HT1080 (cell line): ENCODE data around the gene HSPA4. TPM values are rescaled to one million over a fixed set of nuclear protein-coding genes. Genes with fewer than 3 reads are reported as not detected.
"Not testable (repeated sequence)": the region's sequence is repeated elsewhere in the genome, so short reads cannot be mapped to it uniquely, and the experiment has no call there.

Experiments used
- DNase-seq: peaks from one replicate; pipeline ENCODE4 v3.0.0-alpha.2; 2015; ENCODE audit warnings: low read depth
- total RNA-seq: library from RNA; depleted of rRNA; stranded (reverse); fragments of >200 nt; shearing (Covaris generic); gene quantifications from 2 replicates; pipeline ENCODE4 v1.2.3, GENCODE V29; 2014

HSPA4 gene
- total RNA-seq, 1 experiment from 2014 or later = 161 TPM

DNA sequence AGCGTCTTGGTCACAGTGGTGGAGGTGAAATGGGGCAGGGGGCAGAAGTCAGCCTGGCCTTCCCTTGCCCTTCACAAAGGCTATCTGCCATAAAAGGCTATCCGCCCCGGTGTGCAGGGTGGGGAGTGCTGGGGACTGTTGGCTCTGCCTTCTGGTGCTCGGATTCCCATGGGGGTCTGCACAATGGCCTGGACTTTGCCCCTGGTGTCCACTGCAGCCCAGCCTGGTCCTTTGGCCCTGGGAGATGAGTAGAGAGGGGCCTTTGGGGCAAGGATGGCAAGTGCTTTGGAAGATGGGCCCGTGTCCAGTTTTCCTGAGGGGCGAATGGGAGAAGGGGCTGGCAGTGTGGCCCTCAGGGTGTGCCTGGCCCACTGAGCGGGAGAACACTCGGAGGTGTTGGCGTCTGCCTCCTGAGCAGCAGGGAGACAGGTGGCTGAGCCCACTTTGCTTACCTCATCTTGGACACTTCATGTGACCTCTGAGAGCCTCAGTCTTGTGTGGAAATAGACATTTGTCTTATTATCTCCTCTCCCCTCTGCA is 69.9 kb downstream of the HSPA4 start:
- no peak for DNase-seq

DNA sequence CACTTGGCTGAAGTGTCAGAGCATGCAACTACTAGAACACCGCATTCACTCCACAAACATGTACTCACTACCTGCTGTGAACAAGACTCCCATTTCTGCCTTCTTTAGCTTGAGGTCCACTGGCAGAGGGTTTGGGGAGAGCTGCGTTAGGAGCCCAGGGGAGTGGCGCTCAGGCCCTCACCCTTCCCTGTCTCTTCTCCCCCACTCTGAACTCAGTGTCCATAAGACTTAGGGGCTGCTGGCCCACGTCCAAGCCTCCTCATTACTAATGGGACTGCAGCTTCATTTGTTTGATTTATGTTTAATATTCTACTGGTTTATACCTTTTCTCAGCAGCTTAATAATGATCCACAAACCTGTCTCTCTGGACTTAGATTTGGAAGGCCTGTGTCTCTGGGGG is 70.9 kb downstream of the HSPA4 start:
- no peak for DNase-seq

DNA sequence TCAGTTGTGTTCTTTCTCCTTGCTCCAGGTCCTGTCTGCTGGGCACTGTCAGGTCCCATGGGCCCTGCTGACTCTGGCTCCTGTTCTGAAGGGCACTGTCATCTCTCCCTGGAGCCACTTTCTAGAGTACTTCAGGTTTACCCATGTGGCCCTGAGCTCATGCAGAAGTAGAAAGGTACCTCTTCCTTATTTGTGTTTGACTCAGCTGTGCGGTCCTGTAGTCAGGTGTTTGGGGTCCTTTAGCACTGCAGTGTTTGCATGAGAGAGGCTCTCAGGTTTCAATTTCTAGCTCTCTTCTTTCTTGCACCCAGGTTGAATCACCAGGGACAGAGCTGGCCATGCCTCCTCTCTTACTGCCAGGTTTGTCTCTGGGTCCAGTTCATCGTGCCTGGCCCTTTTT is 71.5 kb downstream of the HSPA4 start:
- no peak for DNase-seq

DNA sequence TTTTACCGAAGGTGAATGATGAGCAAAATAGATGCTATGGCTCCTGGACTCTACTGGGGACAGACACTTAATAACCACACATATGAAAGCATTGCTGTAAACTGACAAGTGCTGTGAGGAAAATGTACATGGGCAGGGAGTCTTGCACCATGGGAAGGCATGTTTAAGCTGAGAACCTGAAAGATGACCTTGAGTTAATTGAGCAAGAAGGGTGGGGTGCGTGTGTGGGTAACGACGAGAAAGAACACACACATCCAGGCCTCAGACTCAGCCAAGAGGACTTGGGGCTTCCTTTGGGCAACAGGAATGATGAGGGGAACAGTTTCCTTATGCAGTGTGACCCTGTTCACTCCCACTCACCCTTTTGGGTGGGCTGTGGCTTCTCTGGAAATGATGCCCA is 73.1 kb downstream of the HSPA4 start:
- DNase-seq = no peak

DNA sequence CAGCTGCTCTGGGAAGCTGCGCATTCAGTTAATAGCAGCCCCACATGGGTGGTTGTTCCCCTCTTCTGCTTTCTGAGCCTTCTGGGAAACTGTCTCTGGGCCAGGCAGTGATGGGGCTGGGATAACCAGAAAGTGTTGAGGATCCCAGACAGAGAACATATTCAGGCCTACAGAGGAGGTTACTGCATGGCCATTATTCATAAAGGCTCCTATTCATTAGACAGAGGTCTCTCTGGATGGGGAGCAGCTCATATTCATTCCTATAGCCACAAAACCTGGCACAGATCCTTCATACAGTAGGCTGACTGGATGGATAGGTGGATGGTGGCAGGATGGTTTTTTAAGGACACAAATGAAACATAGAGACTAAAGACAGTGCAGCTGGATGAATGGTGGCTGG is 76.3 kb downstream of the HSPA4 start:
- no peak for DNase-seq

DNA sequence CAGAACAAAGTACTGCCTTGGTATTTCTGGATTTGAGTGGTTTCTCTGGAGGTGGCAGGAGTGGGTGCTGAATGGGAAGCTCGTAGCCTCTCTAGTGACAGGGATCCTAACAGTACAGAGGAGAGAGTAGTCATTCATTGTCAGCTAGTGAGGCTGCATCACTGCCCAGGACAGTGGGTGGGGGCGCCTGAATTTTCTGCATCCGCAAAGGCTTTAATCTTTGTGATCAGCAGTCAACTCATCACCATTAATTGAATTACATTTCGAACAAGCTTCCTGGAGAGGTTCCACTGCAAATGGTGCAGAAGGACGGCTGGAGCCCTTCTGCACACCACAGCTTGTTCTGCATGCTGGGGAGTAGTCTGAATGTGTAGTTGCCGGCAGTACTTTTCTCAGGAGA is 77.5 kb downstream of the HSPA4 start:
- DNase-seq = no peak

DNA sequence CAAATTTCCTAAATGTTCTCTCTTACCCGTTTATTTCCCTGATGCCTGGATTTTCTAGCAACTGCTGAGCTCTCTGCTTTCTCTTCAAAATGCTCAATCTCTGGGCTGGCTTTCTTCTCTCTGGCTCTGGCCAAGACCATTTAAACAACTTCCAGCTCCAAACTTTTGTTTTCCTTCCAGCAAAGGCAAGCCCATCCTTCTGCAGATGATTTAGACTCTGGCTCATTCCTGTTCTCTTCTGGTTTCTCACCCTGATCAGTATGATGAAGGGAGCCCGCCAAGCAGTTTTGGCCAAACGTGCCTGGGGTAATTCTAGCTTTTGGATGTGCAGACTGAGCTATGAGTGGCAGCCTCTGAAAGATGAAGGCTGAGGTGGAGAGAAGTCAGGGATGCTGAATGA is 78.1 kb downstream of the HSPA4 start:
- no peak for DNase-seq

DNA sequence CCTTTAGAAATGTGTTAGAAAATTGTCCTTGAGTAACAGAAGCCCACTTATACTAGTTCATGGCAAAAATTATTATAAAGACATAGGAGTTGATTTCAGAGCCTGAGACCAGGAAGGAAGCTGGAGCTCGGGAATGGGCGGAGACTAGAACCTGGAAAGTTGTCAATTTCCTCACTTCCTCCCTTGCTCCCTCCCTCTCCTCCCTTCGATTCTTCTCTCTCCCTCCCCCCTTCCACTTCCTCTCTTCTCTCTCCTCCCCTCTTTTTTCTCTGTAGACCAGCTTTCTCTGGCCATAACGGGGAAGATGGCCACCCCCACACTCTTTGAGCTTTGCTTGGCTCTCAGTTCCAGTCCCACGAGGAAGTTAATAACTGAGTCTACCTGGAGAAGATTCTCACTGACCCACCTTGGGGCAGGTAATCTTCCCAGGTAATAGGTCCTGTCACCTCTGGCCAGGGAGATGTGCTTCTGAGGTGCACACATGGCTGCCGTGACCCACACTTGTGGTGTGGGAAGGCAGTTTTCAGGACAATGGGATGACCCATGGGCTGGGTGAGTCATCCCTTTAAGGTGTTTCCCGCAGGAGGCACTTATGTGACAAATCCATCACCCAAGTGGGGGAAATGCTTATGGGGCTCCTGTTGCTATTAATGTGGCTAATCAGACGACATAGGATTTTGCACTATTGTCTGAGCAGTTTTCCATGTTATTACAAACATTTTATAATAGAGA is 78.7 kb downstream of the HSPA4 start:
- peak; percentile 74 for DNase-seq

DNA sequence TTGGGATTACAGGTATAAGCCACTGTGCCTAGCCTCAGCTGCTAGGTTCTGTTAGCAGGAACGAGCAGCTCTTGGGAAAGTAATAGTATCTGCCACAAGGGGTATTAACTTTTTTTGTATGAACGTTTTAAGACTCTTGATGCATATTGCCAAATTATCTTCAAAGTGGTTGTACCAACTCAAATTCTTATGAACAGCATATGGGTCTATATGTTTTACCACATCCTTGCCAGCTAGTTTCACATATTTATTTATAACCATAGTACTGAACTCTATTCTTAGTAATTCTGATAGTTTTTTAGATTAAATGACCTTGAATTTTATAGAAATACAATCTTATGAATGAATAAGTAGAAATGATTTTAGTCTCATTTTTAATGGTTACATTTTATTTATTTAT is 80.9 kb downstream of the HSPA4 start:
- no peak for DNase-seq

DNA sequence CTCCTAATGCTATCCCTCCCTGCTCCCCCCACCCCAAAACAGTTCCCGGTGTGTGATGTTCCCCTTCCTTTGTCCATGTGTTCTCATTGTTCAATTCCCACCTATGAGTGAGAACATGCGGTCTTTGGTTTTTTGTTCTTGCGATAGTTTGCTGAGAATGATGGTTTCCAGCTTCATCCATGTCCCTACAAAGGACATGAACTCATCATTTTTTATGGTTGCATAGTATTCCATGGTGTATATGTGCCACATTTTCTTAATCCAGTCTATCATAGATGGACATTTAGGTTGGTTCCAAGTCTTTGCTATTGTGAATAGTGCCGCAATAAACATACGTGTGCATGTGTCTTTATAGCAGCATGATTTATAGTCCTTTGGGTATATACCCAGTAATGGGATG is 81.4 kb downstream of the HSPA4 start:
- not testable (repeated sequence) for DNase-seq

DNA sequence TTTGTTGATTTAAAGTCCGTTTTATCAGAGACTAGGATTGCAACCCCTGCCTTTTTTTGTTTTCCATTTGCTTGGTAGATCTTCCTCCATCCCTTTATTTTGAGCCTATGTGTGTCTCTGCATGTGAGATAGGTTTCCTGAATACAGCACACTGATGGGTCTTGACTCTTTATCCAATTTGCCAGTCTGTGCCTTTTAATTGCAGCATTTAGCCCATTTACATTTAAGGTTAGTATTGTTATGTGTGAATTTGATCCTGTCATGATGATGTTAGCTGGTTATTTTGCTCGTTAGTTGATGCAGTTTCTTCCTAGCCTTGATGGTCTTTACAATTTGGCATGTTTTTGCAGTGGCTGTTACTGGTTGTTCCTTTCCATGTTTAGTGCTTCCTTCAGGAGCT is 85.1 kb downstream of the HSPA4 start:
- not testable (repeated sequence) for DNase-seq

DNA sequence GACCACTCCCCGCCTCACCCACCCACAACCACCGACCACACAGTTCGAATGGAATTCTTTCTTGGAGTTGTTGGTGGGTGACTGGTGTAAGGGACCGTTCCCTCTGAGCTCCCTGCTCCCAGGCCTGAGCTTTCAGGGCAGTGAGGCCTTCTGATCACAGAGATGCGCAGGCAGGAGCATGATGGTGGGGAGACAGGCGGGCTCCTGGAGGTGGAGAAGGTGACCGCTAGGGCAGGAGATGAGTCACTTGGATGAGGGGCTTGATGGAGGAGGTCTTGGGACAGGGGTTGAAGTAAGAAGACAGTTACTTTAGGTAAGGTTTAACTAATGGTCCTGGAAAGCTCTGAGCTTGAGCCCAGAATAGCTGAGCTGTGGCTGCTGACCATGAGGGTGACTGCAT is 88.5 kb downstream of the HSPA4 start:
- DNase-seq = no peak

DNA sequence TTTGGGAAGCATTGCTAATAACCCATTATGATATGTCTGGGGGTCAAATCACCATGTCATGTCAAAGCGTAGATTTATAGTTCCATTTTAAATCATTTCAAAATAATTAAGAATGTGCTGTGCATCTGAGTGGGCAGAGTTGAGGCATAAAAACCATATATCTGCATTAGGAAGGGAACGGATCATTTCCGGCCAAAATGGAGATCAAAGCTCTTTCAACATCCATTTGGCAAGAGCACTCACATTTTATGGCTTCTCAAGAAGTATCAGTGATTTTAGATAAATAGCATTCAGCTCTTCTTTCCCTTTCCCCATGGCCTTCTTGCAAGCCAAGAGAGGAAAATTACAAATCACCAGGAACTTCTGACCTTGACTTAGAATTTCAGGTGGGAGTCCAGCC is 89.9 kb downstream of the HSPA4 start:
- DNase-seq = no peak

DNA sequence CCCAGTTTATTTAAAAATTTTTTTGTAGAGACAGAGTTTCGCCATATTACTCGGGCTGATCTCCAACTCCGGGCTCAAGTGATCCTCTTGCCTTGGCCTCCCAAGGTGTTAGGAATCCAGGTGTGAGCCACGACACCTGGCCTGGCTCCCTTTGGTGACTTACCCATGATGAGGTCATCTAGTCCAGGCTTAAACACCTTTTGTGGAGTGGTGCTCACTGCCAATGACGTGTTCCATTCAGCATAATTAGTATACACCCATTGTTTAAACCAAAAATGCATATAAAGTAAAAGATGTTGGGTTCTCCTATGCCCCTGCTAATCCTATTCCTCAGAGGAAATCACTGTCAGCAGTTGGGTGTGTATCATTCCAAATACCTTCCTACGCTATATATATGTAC is 91.0 kb downstream of the HSPA4 start:
- DNase-seq = no peak

DNA sequence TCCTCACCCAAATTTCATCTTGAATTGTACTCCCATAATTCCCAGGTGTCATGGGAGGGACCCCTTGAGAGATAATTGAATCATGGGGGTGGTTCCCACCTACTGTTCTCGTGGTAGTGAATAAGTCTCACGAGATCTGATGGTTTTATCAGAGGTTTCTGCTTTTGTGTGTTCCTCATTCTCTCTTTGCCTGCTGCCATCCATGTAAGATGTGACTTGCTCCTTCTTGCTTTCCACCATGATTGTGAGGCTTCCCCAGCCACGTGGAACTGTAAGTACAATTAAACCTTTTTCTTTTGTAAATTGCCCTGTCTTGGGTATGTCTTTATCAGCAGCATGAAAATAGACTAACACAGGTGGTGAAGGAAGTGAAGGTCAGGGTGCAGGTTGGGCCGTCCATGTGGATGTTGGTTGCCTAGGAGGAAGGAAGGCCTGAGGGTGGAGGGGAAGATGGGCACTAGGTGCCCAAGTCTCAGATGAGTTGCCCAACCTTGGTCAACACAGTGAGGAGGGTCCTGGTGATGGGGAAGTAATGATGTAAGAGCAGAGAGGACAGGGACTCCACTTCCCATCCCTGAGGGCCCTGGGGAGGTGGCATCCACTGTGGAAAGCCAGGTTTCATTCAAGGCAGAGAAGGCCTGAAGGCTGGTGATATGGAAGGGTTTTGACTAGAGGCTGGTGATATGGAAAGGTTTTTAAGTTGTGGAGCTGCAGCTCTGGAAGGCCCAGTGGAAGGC is 92.6 kb downstream of the HSPA4 start:
- no peak for DNase-seq

DNA sequence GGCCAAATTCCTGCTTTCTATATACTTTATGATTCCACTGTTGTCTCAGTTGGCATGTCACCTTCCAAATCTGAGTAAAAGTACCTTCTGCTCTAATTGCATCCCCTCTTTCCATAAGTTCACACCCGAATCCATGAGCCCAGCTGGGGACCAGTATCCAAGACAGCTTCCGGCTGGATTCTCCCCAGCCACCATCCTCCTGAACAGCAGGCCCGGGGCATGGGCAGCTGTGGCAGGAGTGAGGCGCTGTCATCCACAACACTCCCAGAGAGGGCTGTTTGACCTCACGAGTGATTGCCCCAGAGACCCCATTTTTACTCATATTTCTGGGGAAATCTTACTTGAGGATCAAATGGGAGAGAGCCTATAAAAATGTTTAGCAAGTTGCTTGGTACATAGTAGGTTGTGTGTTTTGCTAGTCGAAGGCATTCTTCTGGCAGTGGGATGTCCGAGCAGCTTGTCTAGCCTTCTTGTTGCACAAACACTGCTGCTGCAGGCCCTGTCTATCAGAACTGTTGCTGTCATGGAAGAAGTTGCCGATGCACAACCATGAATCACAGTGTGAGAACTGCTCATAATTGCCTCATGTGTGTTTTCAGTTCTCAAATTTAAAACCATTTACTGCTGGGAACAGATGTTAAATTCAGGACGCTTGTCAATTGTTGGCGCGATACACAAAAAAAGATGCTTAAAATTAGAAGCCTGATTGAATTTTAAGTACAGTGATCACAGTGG is 93.8 kb downstream of the HSPA4 start:
- no peak for DNase-seq

DNA sequence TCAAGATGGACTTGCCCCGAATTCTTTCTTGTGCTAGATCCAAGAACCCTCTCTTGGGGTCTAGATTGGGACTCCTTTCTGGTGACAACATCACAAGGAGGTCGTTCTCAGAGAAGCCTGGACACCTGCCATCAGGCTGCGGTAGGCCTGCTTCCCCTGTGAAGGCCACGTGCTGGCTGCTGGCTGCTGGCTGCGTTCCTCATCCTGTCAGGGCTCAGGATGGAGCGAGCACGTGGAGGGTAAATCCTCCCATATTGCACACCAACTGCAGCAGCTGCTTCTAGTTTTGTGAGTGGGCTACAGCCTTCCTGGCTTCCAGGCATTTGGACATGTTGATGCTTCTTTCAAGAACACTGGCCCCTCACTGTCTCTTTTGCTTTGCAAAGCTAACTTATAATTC is 95.6 kb downstream of the HSPA4 start:
- DNase-seq = no peak

DNA sequence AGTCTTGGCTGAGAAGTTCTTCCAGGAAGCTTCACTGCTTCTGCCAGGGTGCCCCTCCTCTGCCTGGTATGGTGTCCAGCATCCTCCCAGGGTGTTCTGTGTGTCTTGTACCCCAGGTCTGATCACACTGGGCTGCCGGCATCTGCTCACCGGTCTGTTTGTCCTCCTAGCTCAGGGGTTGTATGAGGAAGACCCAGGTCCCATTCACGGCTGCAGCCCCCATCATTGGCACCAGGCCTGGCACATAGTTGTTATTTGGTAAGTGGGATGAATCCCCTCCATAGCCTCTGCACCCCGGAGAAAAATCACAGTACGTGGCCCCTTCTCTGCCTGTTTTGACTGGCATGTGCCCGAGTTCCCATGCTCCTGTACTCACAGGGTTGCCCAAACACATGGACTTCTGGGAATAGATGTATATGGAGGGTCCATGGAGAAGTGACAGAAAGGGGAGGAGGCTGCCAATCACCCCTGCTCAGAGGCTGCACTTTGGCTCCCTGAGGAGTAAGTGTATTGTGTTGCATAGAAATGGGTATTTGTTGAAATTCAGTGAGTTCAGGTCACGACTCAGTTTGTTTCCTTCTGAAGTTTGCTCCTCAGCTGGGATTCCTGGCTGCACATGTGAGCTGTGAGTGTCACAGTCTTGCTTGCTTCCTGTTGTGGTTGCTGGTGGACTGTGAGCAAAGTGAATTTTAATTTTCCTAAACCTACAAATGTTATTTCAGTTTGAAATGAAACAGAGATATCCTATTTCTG is 96.2 kb downstream of the HSPA4 start:
- no peak for DNase-seq

DNA sequence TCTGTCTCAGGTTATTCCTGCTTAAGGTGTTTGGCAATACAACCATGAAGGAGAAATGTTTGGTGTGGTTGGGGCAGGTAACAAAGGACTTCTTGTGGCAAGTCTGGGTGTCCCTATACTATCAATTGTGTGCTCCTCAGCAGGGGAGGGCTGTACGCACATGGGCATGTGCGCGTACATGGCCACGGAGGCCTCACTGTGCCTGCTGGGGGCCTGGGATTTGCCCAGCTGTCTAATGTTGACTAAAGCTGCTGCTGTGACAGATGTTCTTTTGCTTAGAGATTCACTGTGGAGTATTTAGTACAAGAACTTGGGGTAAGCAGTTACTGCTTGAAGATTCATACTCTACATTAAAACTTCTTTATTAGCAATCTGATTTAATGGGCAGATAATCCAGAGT is 97.5 kb downstream of the HSPA4 start:
- DNase-seq = no peak

DNA sequence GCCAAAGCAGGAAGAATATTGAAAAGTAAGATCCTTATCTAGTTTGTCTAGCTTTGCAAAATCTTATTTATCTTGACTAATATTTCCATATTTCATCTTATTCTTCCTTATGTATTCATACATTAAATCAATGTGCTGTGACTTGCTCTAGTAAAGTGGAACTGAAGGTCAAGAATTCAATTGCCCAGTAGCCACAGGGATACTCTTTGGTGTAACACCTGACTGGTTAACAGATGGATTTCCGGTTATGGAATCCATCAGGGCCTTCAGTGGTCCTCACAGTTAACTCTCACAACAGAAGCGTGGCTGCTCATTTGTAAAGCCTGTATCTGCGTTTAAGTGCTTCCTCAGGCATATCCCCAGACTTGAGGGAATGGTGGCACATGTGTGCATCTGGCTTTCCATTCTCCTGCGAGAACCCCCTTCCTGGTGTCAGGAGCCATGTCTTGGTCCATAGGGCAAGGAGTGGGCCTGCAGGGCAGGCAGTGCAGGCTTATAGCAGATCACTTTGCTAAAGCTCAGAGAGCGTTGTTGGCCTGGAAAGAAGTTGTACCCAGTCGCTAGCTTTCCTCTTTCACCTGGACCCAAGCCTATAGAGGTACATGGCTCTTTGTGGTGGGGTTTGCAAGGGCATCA is 99.2 kb downstream of the HSPA4 start:
- no peak for DNase-seq
